ENCODE measurements around the gene METAP1.
"Not testable (repeated sequence)": the region's sequence is repeated elsewhere in the genome, so short reads cannot be mapped to it uniquely, and the experiment has no call there.

The METAP1 gene

DNA sequence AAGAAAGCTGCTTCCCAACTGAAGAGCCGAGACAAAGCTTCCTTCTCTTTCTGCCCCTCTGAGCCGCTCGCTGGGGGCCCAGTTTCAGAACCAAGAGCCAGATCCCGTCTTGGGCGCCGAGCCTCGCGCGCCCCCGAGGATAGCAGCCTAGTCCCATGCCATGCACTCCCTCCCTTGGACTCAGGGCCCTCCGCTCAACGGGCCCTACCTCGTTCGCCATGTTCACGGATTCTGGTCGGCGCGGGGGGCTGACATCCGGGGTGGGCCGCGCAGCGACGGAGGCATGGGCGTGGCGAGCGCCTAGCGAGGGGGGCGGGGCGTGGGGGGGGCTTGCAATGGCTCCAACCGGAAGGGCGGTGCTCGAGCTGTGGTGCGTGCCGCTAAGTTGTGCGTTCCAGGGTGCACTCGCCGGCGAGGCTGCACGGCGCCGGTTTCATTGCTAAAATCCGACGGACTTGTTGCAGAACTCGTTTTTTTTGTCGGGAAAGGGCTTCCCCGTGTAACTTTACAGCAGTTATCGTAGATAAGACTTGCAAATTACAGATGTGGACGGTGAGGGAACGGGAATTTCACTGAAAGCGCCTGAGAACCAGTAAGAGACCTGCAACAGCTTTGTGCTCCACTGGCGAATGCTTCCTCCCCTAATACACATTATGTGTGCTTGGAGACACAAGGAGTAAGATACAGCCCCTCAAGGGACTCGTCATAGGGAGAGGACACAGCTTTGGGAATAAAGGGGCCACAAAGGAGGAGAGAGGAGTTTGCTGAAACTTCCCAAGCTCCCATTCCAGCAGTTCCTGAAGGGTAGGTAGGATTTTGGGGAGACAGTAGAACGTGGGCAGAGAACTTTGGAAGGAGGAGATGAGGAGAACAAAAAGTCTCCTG lies 93.2 kb downstream of the METAP1 start, which contains the start of gene ADH5:
Gene ADH5, minus strand, starts transcription at position 308 of the 885 bp plus-strand sequence. Its CDS starts 88 bp downstream, at position 220.
- Histone ChIP-seq H3K4me3 (ENCODE audit: insufficient read depth, low read depth, low read length) (peak within 1 kb of the TSS; percentile 78), H3K4me1 (ENCODE audit: control insufficient read depth, insufficient read depth, low read length) (peaks cover 4% of the 10 kb centered on the region), H3K27ac (ENCODE audit: insufficient read depth, low read depth, low read length, poor library complexity, severe bottlenecking) (peak within 1 kb of the TSS; percentile 94), H3K9me3 (ENCODE audit: control insufficient read depth, low read length) (no peaks in the 10 kb centered on the region), H3K27me3 (ENCODE audit: control insufficient read depth, insufficient read depth, low read length, poor library complexity, severe bottlenecking) (no peaks in the 10 kb centered on the region), H3K36me3 (ENCODE audit: control insufficient read depth, insufficient read depth, low read length) (peaks cover 16% of the 10 kb centered on the region)
- 0% methylated on average over 52 to 53 of the region's 53 CpGs for WGBS, 2 experiments

DNA sequence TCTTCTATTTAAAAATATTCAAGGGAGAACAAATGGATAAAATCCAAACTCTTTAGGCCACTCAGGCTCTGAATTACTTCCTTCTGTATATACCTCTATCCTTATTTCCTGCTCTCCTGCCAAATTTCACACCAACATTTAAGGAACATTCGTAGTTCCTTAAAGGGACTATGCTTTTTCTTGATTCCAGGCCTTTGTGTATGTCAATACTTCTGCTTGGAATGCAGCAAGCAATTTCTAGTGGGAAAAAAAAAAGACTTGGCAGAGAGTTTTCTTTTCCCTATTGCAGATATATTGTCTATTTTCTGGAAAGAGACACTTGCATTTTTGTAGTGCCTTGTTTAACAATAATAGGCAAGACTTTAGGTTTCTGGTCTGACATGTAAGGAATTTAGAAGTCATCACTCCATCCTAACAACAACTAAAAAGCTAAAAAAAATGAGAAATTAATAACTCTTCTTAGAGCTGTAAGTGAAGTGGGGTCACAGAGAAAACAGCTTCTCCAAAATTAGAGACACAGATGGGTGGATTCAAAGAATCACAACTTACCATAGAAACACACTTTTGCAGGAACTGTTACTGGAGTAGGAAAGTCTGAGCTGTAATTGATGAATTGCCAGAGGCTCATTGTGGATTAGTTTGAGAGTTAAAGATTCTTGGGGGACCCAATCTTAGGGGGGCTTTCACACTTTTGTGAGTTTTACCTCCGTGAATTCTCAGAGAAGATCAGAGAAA lies 95.1 kb downstream of the METAP1 start:
- Histone ChIP-seq H3K9me3 (ENCODE audit: control insufficient read depth, low read length) (no peaks in the 10 kb centered on the region), H3K27ac (ENCODE audit: insufficient read depth, low read depth, low read length, poor library complexity, severe bottlenecking) (no peak overlapping the region), H3K27me3 (ENCODE audit: control insufficient read depth, insufficient read depth, low read length, poor library complexity, severe bottlenecking) (no peaks in the 10 kb centered on the region), H3K4me1 (ENCODE audit: control insufficient read depth, insufficient read depth, low read length) (peaks cover 4% of the 10 kb centered on the region), H3K4me3 (ENCODE audit: insufficient read depth, low read depth, low read length) (no peak overlapping the region), H3K36me3 (ENCODE audit: control insufficient read depth, insufficient read depth, low read length) (peaks cover under 1% of the 10 kb centered on the region)
- WGBS, 2 experiments, result 71 to 72% methylated on average over 2 of the region's 2 CpGs

GRCh38 chr4:99091216-99091575 lies 95.7 kb downstream of the METAP1 start:
- no peaks in the 10 kb centered on the region for H3K36me3 ChIP-seq (ENCODE audit: control insufficient read depth, insufficient read depth, low read length)
- WGBS, 2 experiments, result 57 to 58% methylated on average over 1 to 2 of the region's 2 CpGs
- H3K4me1 ChIP-seq (ENCODE audit: control insufficient read depth, insufficient read depth, low read length), result peaks cover 4% of the 10 kb centered on the region
- no peak overlapping the region for H3K27ac ChIP-seq (ENCODE audit: insufficient read depth, low read depth, low read length, poor library complexity, severe bottlenecking)
- H3K9me3 ChIP-seq (ENCODE audit: control insufficient read depth, low read length), result no peaks in the 10 kb centered on the region
- no peaks in the 10 kb centered on the region for H3K27me3 ChIP-seq (ENCODE audit: control insufficient read depth, insufficient read depth, low read length, poor library complexity, severe bottlenecking)
- H3K4me3 ChIP-seq (ENCODE audit: insufficient read depth, low read depth, low read length), result no peak overlapping the region

GRCh38 chr4:99091841-99092240 lies 96.3 kb downstream of the METAP1 start:
- H3K27ac ChIP-seq (ENCODE audit: insufficient read depth, low read depth, low read length, poor library complexity, severe bottlenecking); H3K4me3 ChIP-seq (ENCODE audit: insufficient read depth, low read depth, low read length): not testable (repeated sequence)
- WGBS, 2 experiments, result 73 to 83% methylated on average over 2 of the region's 2 CpGs

GRCh38 chr4:99099311-99099710 lies 103.8 kb downstream of the METAP1 start:
- no peaks in the 10 kb centered on the region for H3K36me3 ChIP-seq (ENCODE audit: control insufficient read depth, insufficient read depth, low read length)
- no peak overlapping the region for H3K4me3 ChIP-seq (ENCODE audit: insufficient read depth, low read depth, low read length)
- no peaks in the 10 kb centered on the region for H3K4me1 ChIP-seq (ENCODE audit: control insufficient read depth, insufficient read depth, low read length)
- H3K27me3 ChIP-seq (ENCODE audit: control insufficient read depth, insufficient read depth, low read length, poor library complexity, severe bottlenecking), result no peaks in the 10 kb centered on the region
- no peak overlapping the region for H3K27ac ChIP-seq (ENCODE audit: insufficient read depth, low read depth, low read length, poor library complexity, severe bottlenecking)
- 87 to 88% methylated on average over 12 of the region's 12 CpGs for WGBS, 2 experiments
- no peaks in the 10 kb centered on the region for H3K9me3 ChIP-seq (ENCODE audit: control insufficient read depth, low read length)

More at GRCh38 chr4:99091841-99092240, 96.3 kb downstream of the METAP1 start:
- H3K4me1 ChIP-seq (ENCODE audit: control insufficient read depth, insufficient read depth, low read length); H3K36me3 ChIP-seq (ENCODE audit: control insufficient read depth, insufficient read depth, low read length); H3K27me3 ChIP-seq (ENCODE audit: control insufficient read depth, insufficient read depth, low read length, poor library complexity, severe bottlenecking); H3K9me3 ChIP-seq (ENCODE audit: control insufficient read depth, low read length): not testable (repeated sequence)

GRCh38 chr4:99099814-99100213 lies 104.3 kb downstream of the METAP1 start:
- H3K4me1 ChIP-seq (ENCODE audit: control insufficient read depth, insufficient read depth, low read length); H3K27me3 ChIP-seq (ENCODE audit: control insufficient read depth, insufficient read depth, low read length, poor library complexity, severe bottlenecking); H3K27ac ChIP-seq (ENCODE audit: insufficient read depth, low read depth, low read length, poor library complexity, severe bottlenecking); H3K36me3 ChIP-seq (ENCODE audit: control insufficient read depth, insufficient read depth, low read length); H3K4me3 ChIP-seq (ENCODE audit: insufficient read depth, low read depth, low read length); H3K9me3 ChIP-seq (ENCODE audit: control insufficient read depth, low read length): not testable (repeated sequence)
- WGBS, 2 experiments, result 74 to 75% methylated on average over 5 of the region's 5 CpGs

- 80 to 93% methylated on average over 1 of the region's 1 CpG for WGBS, 2 experiments
- H3K27me3 ChIP-seq (ENCODE audit: control insufficient read depth, insufficient read depth, low read length, poor library complexity, severe bottlenecking), result no peaks in the 10 kb centered on the region
Measured at GRCh38 chr4:99100876-99101275, 105.4 kb downstream of the METAP1 start.

GRCh38 chr4:99102634-99103033 lies 107.1 kb downstream of the METAP1 start:
- Histone ChIP-seq H3K4me1 (ENCODE audit: control insufficient read depth, insufficient read depth, low read length) (no peaks in the 10 kb centered on the region), H3K36me3 (ENCODE audit: control insufficient read depth, insufficient read depth, low read length) (no peaks in the 10 kb centered on the region), H3K27ac (ENCODE audit: insufficient read depth, low read depth, low read length, poor library complexity, severe bottlenecking) (no peak overlapping the region), H3K4me3 (ENCODE audit: insufficient read depth, low read depth, low read length) (no peak overlapping the region), H3K27me3 (ENCODE audit: control insufficient read depth, insufficient read depth, low read length, poor library complexity, severe bottlenecking) (no peaks in the 10 kb centered on the region), H3K9me3 (ENCODE audit: control insufficient read depth, low read length) (no peaks in the 10 kb centered on the region)
- WGBS, 2 experiments, result 91 to 98% methylated on average over 2 of the region's 2 CpGs

More at GRCh38 chr4:99100876-99101275, 105.4 kb downstream of the METAP1 start:
- Histone ChIP-seq H3K27ac (ENCODE audit: insufficient read depth, low read depth, low read length, poor library complexity, severe bottlenecking) (no peak overlapping the region), H3K4me1 (ENCODE audit: control insufficient read depth, insufficient read depth, low read length) (no peaks in the 10 kb centered on the region), H3K9me3 (ENCODE audit: control insufficient read depth, low read length) (no peaks in the 10 kb centered on the region), H3K4me3 (ENCODE audit: insufficient read depth, low read depth, low read length) (no peak overlapping the region), H3K36me3 (ENCODE audit: control insufficient read depth, insufficient read depth, low read length) (no peaks in the 10 kb centered on the region)

GRCh38 chr4:99103166-99103565 lies 107.6 kb downstream of the METAP1 start:
- H3K27ac ChIP-seq (ENCODE audit: insufficient read depth, low read depth, low read length, poor library complexity, severe bottlenecking), result no peak overlapping the region
- no peak overlapping the region for H3K4me3 ChIP-seq (ENCODE audit: insufficient read depth, low read depth, low read length)
- H3K27me3 ChIP-seq (ENCODE audit: control insufficient read depth, insufficient read depth, low read length, poor library complexity, severe bottlenecking), result no peaks in the 10 kb centered on the region
- no peaks in the 10 kb centered on the region for H3K4me1 ChIP-seq (ENCODE audit: control insufficient read depth, insufficient read depth, low read length)
- no peaks in the 10 kb centered on the region for H3K36me3 ChIP-seq (ENCODE audit: control insufficient read depth, insufficient read depth, low read length)
- no peaks in the 10 kb centered on the region for H3K9me3 ChIP-seq (ENCODE audit: control insufficient read depth, low read length)

GRCh38 chr4:99104153-99104552 lies 108.6 kb downstream of the METAP1 start:
- WGBS, 2 experiments, result 100% methylated on average over 1 of the region's 1 CpG; no CpG with 5 or more reads in 1 of the 2 experiments
- H3K4me3 ChIP-seq (ENCODE audit: insufficient read depth, low read depth, low read length), result no peak overlapping the region
- H3K4me1 ChIP-seq (ENCODE audit: control insufficient read depth, insufficient read depth, low read length), result no peaks in the 10 kb centered on the region
- H3K36me3 ChIP-seq (ENCODE audit: control insufficient read depth, insufficient read depth, low read length), result no peaks in the 10 kb centered on the region
- H3K27me3 ChIP-seq (ENCODE audit: control insufficient read depth, insufficient read depth, low read length, poor library complexity, severe bottlenecking), result no peaks in the 10 kb centered on the region
- no peaks in the 10 kb centered on the region for H3K9me3 ChIP-seq (ENCODE audit: control insufficient read depth, low read length)
- H3K27ac ChIP-seq (ENCODE audit: insufficient read depth, low read depth, low read length, poor library complexity, severe bottlenecking), result no peak overlapping the region
